C4-2B (cell line): ENCODE results near the gene SPDYC.

Experiments used
- CTCF ChIP-seq: fragments of 450-650 bp; conservative IDR thresholded peaks from 2 replicates; pipeline ENCODE4 v1.5.1; 2017; ENCODE audit warnings: mild to moderate bottlenecking
- ZFX ChIP-seq: fragments of 450-650 bp; IDR thresholded peaks from 2 replicates; pipeline ENCODE4 v1.6.1; 2017

- TF ChIP-seq CTCF (no peak), ZFX (no peak)
Observed at GRCh38 chr11:65167656-65168055, 2.4 kb upstream of the SPDYC start.
